ENCODE data around the gene MAP1LC3B2. TPM values are rescaled to one million over a fixed set of nuclear protein-coding genes. Genes with fewer than 3 reads are reported as not detected.

Gene MAP1LC3B2
- total RNA-seq, 1 donor from 2014 or later, result 0.79 TPM

GRCh38 chr12:116520225-116520760, 38.9 kb upstream of the MAP1LC3B2 start:
- no peaks in the 10 kb centered on the region for H3K36me3 ChIP-seq (ENCODE audit: control insufficient read depth, insufficient read depth, low read length)
- no peak for FAIRE-seq
- H3K4me3 ChIP-seq (ENCODE audit: low read depth, low read length), result no peak overlapping the region
- no peaks in the 10 kb centered on the region for H3K27me3 ChIP-seq (ENCODE audit: control insufficient read depth, insufficient read depth, low read length)
- TF ChIP-seq CTCF (IDR thresholded peaks at IDR 0.05; ENCODE audit: insufficient read depth, low read length, severe bottlenecking), result no peak
- no peak for DNase-seq (ENCODE audit: low read depth)

GRCh38 chr12:116520801-116521471, 38.2 kb upstream of the MAP1LC3B2 start:
- no peak for FAIRE-seq
- no peak for DNase-seq (ENCODE audit: low read depth)

GRCh38 chr12:116524311-116524710, 34.9 kb upstream of the MAP1LC3B2 start:
- FAIRE-seq, result no peak
- Histone ChIP-seq H3K36me3 (ENCODE audit: control insufficient read depth, insufficient read depth, low read length) (no peaks in the 10 kb centered on the region), H3K27me3 (ENCODE audit: control insufficient read depth, insufficient read depth, low read length) (no peaks in the 10 kb centered on the region), H3K4me3 (ENCODE audit: low read depth, low read length) (no peak overlapping the region)
- no peak for DNase-seq (ENCODE audit: low read depth)
- no peak for TF ChIP-seq CTCF (IDR thresholded peaks at IDR 0.05; ENCODE audit: insufficient read depth, low read length, severe bottlenecking)

More at GRCh38 chr12:116520801-116521471, 38.2 kb upstream of the MAP1LC3B2 start:
- no peaks in the 10 kb centered on the region for H3K36me3 ChIP-seq (ENCODE audit: control insufficient read depth, insufficient read depth, low read length)
- H3K4me3 ChIP-seq (ENCODE audit: low read depth, low read length), result no peak overlapping the region
- TF ChIP-seq CTCF (IDR thresholded peaks at IDR 0.05; ENCODE audit: insufficient read depth, low read length, severe bottlenecking), result no peak
- H3K27me3 ChIP-seq (ENCODE audit: control insufficient read depth, insufficient read depth, low read length), result no peaks in the 10 kb centered on the region

GRCh38 chr12:116524964-116525379, 34.2 kb upstream of the MAP1LC3B2 start:
- TF ChIP-seq CTCF (IDR thresholded peaks at IDR 0.05; ENCODE audit: insufficient read depth, low read length, severe bottlenecking), result no peak
- H3K36me3 ChIP-seq (ENCODE audit: control insufficient read depth, insufficient read depth, low read length), result no peaks in the 10 kb centered on the region
- no peak overlapping the region for H3K4me3 ChIP-seq (ENCODE audit: low read depth, low read length)
- no peak for FAIRE-seq
- no peak for DNase-seq (ENCODE audit: low read depth)
- H3K27me3 ChIP-seq (ENCODE audit: control insufficient read depth, insufficient read depth, low read length), result no peaks in the 10 kb centered on the region

GRCh38 chr12:116525418-116526001, 33.7 kb upstream of the MAP1LC3B2 start:
- no peak for TF ChIP-seq CTCF (IDR thresholded peaks at IDR 0.05; ENCODE audit: insufficient read depth, low read length, severe bottlenecking)
- no peak overlapping the region for H3K4me3 ChIP-seq (ENCODE audit: low read depth, low read length)
- peak; percentile 88 for DNase-seq (ENCODE audit: low read depth)
- H3K27me3 ChIP-seq (ENCODE audit: control insufficient read depth, insufficient read depth, low read length), result no peaks in the 10 kb centered on the region
- no peak for FAIRE-seq
- H3K36me3 ChIP-seq (ENCODE audit: control insufficient read depth, insufficient read depth, low read length), result no peaks in the 10 kb centered on the region

Data from bronchial epithelial cell (primary cell).